ENCODE data around the gene ATXN2.

- TF ChIP-seq, protein P1, sequence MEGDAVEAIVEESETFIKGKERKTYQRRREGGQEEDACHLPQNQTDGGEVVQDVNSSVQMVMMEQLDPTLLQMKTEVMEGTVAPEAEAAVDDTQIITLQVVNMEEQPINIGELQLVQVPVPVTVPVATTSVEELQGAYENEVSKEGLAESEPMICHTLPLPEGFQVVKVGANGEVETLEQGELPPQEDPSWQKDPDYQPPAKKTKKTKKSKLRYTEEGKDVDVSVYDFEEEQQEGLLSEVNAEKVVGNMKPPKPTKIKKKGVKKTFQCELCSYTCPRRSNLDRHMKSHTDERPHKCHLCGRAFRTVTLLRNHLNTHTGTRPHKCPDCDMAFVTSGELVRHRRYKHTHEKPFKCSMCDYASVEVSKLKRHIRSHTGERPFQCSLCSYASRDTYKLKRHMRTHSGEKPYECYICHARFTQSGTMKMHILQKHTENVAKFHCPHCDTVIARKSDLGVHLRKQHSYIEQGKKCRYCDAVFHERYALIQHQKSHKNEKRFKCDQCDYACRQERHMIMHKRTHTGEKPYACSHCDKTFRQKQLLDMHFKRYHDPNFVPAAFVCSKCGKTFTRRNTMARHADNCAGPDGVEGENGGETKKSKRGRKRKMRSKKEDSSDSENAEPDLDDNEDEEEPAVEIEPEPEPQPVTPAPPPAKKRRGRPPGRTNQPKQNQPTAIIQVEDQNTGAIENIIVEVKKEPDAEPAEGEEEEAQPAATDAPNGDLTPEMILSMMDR (conservative IDR thresholded peaks at IDR 0.05; ENCODE audit: low read depth, low read length): no peak
- no peak for TF ChIP-seq EZH2 (IDR thresholded peaks at IDR 0.05; ENCODE audit: low read length, unreplicated experiment)
Observed at GRCh38 chr12:111424189-111424792, 174.8 kb downstream of the ATXN2 start.
